CMK (cell line): ENCODE results near the gene TAF4.

Experiments used
- DNase-seq: peaks from one replicate; pipeline ENCODE4 v3.0.0-alpha.2; 2010; ENCODE audit warnings: low read depth

Gene TAF4

GRCh38 chr20:61940976-61941720 lies 124.5 kb downstream of the TAF4 start:
- DNase-seq = no peak

GRCh38 chr20:61940491-61940890 lies 125.2 kb downstream of the TAF4 start:
- DNase-seq = no peak

GRCh38 chr20:61939691-61940360 lies 125.9 kb downstream of the TAF4 start:
- DNase-seq = no peak

- no peak for DNase-seq
These were observed 126.6 kb downstream of the TAF4 start for GRCh38 chr20:61938839-61939690.

- DNase-seq = no peak
These were observed 127.5 kb downstream of the TAF4 start for GRCh38 chr20:61937963-61938838.

GRCh38 chr20:61937146-61937962 lies 128.3 kb downstream of the TAF4 start:
- no peak for DNase-seq

GRCh38 chr20:61936701-61937131 lies 129.0 kb downstream of the TAF4 start:
- no peak for DNase-seq

GRCh38 chr20:61935926-61936700 lies 129.6 kb downstream of the TAF4 start:
- no peak for DNase-seq

GRCh38 chr20:61934716-61935530 lies 130.8 kb downstream of the TAF4 start:
- no peak for DNase-seq

GRCh38 chr20:61933951-61934715 lies 131.5 kb downstream of the TAF4 start:
- no peak for DNase-seq

- DNase-seq = no peak
These were observed 132.2 kb downstream of the TAF4 start for GRCh38 chr20:61933481-61933950.

- DNase-seq = no peak
These were observed 132.8 kb downstream of the TAF4 start for GRCh38 chr20:61932711-61933480.

- no peak for DNase-seq
These were observed 133.5 kb downstream of the TAF4 start for GRCh38 chr20:61932199-61932592.

- DNase-seq = no peak
These were observed 134.0 kb downstream of the TAF4 start for GRCh38 chr20:61931476-61932198.

GRCh38 chr20:61930776-61931475 lies 134.8 kb downstream of the TAF4 start:
- DNase-seq = no peak
